ENCODE data around the gene GOLGA6L10. TPM values are rescaled to one million over a fixed set of nuclear protein-coding genes. Genes with fewer than 3 reads are reported as not detected.
"Not testable (repeated sequence)": the region's sequence is repeated elsewhere in the genome, so short reads cannot be mapped to it uniquely, and the experiment has no call there.

GOLGA6L10 gene
- total and polyA plus RNA-seq, 2 of the 4 experiments (the other 2 are of a cell fraction) = under 0.01 to 0.79 TPM

GRCh38 chr15:82327372-82327771 is 21.9 kb downstream of the GOLGA6L10 start:
- H2BK20ac ChIP-seq (ENCODE audit: low read depth, low read length); H4K91ac ChIP-seq (ENCODE audit: insufficient read depth, low read depth, low read length); H3K4me2 ChIP-seq (ENCODE audit: low read depth, low read length); H2AK5ac ChIP-seq (ENCODE audit: low read depth, low read length); POLR2A ChIA-PET (ENCODE audit: unreplicated experiment); H3K27me3 ChIP-seq (ENCODE audit: control insufficient read depth, insufficient read depth, low read length); H3K4me3 ChIP-seq (ENCODE audit: insufficient read depth, low read depth, low read length); H3K4ac ChIP-seq (ENCODE audit: low read depth, low read length); H2BK120ac ChIP-seq (ENCODE audit: low read depth, low read length); dilution Hi-C loops (cut with HindIII; ENCODE audit: low sequenced_read_pairs, unreplicated experiment); H3K79me1 ChIP-seq (ENCODE audit: low read depth in 1 of 2, low read length in 2 of 2); ATAC-seq (ENCODE audit: low read depth); H2AK9ac ChIP-seq (replicated peaks; ENCODE audit: low read depth, low read length, poor library complexity); H3K23ac ChIP-seq (ENCODE audit: low read depth, low read length); H3K27ac ChIP-seq (ENCODE audit: insufficient read depth, low read length); CTCF ChIA-PET; H4K8ac ChIP-seq (ENCODE audit: low read depth in 2 of 2, low read length in 2 of 2); BruUV-seq (replicated peaks); H2BK15ac ChIP-seq (ENCODE audit: low read depth, low read length); H4K5ac ChIP-seq (ENCODE audit: low read depth, low read length); H3K36me3 ChIP-seq (ENCODE audit: control insufficient read depth, insufficient read depth, low read length); H3K9me1 ChIP-seq (ENCODE audit: insufficient read depth, low read length); H3K9me3 ChIP-seq (ENCODE audit: control insufficient read depth, insufficient read depth, low read length); H3K4me1 ChIP-seq (ENCODE audit: control insufficient read depth, insufficient read depth, low read length); intact Hi-C loops (cut with micrococcal nuclease); H4K20me1 ChIP-seq (ENCODE audit: insufficient read depth, low read length); in situ Hi-C loops (cut with MboI; ENCODE audit: low sequenced_read_pairs); DNase-seq; H2BK5ac ChIP-seq (ENCODE audit: low read depth, low read length, poor library complexity, severe bottlenecking); H3K9ac ChIP-seq (ENCODE audit: low read depth, low read length); H2AFZ ChIP-seq (replicated peaks; ENCODE audit: low read length, poor library complexity); H3K56ac ChIP-seq (ENCODE audit: extremely low read depth, insufficient read depth, low read length); H3K18ac ChIP-seq (ENCODE audit: low read depth, low read length); H3K14ac ChIP-seq (replicated peaks; ENCODE audit: low read depth, low read length): not testable (repeated sequence)
- no CpG with 5 or more reads among the region's 10 CpGs for WGBS, 2 experiments (ENCODE audit: extremely low coverage in 2 of 2, insufficient read length in 1 of 2)

- in situ Hi-C loops (cut with MboI; ENCODE audit: low sequenced_read_pairs); BruUV-seq (replicated peaks); POLR2A ChIA-PET (ENCODE audit: unreplicated experiment); H2BK15ac ChIP-seq (ENCODE audit: low read depth, low read length); H4K8ac ChIP-seq (ENCODE audit: low read depth in 2 of 2, low read length in 2 of 2); DNase-seq; H3K18ac ChIP-seq (ENCODE audit: low read depth, low read length); H3K27me3 ChIP-seq (ENCODE audit: control insufficient read depth, insufficient read depth, low read length); H3K4me3 ChIP-seq (ENCODE audit: insufficient read depth, low read depth, low read length); CTCF ChIA-PET; H4K20me1 ChIP-seq (ENCODE audit: insufficient read depth, low read length); H2BK5ac ChIP-seq (ENCODE audit: low read depth, low read length, poor library complexity, severe bottlenecking); ATAC-seq (ENCODE audit: low read depth); H4K91ac ChIP-seq (ENCODE audit: insufficient read depth, low read depth, low read length); H2BK120ac ChIP-seq (ENCODE audit: low read depth, low read length); H3K14ac ChIP-seq (replicated peaks; ENCODE audit: low read depth, low read length); H2AK5ac ChIP-seq (ENCODE audit: low read depth, low read length); H3K79me1 ChIP-seq (ENCODE audit: low read depth in 1 of 2, low read length in 2 of 2); H3K9me3 ChIP-seq (ENCODE audit: control insufficient read depth, insufficient read depth, low read length); H2AFZ ChIP-seq (replicated peaks; ENCODE audit: low read length, poor library complexity); H3K36me3 ChIP-seq (ENCODE audit: control insufficient read depth, insufficient read depth, low read length); dilution Hi-C loops (cut with HindIII; ENCODE audit: low sequenced_read_pairs, unreplicated experiment); H3K4me1 ChIP-seq (ENCODE audit: control insufficient read depth, insufficient read depth, low read length); H3K9me1 ChIP-seq (ENCODE audit: insufficient read depth, low read length); H4K5ac ChIP-seq (ENCODE audit: low read depth, low read length); H2AK9ac ChIP-seq (replicated peaks; ENCODE audit: low read depth, low read length, poor library complexity); H3K27ac ChIP-seq (ENCODE audit: insufficient read depth, low read length); H3K4me2 ChIP-seq (ENCODE audit: low read depth, low read length); H3K56ac ChIP-seq (ENCODE audit: extremely low read depth, insufficient read depth, low read length); H2BK20ac ChIP-seq (ENCODE audit: low read depth, low read length); H3K23ac ChIP-seq (ENCODE audit: low read depth, low read length); H3K4ac ChIP-seq (ENCODE audit: low read depth, low read length); intact Hi-C loops (cut with micrococcal nuclease); H3K9ac ChIP-seq (ENCODE audit: low read depth, low read length): not testable (repeated sequence)
- WGBS, 2 experiments (ENCODE audit: extremely low coverage in 2 of 2, insufficient read length in 1 of 2) = 100% methylated on average over 5 of the region's 23 CpGs; no CpG with 5 or more reads in 1 of the 2 experiments
Observed at GRCh38 chr15:82326896-82327295, 22.4 kb downstream of the GOLGA6L10 start.
